RWPE1 (cell line): ENCODE results near the gene JAGN1.
A peak's percentile ranks its signal among the peaks of the same experiment; 100 is the strongest.
"Not testable (repeated sequence)": the region's sequence is repeated elsewhere in the genome, so short reads cannot be mapped to it uniquely, and the experiment has no call there.

Experiments
- CTCF ChIA-PET: fragments of 350-600 bp; sonication (Branson Sonifier 250); formaldehyde crosslinking; extraction: SDS; loops from one replicate; lab custom pipeline; 2021; lab: Yijun Ruan, JAX
- POLR2A ChIA-PET: fragments of 400-600 bp; formaldehyde crosslinking; extraction: SDS; loops from one replicate; lab custom pipeline; 2020; ENCODE audit warnings: antibody characterized with exemption; ENCODE audit not compliant: low non-redundant PET; lab: Yijun Ruan, JAX
- DNase-seq: peaks from one replicate; pipeline ENCODE4 v3.0.0; 2012; ENCODE audit warnings: low spot score
- H3K27ac ChIP-seq: fragments of 450-650 bp; 2 replicates; pipeline ENCODE4 v1.5.1; 2017
- TF ChIP-seq, protein P1 (sequence below): fragments of 450-650 bp; conservative IDR thresholded peaks from 2 replicates; pipeline ENCODE4 v1.5.1; 2017; ENCODE audit warnings: low read depth, mild to moderate bottlenecking

JAGN1 gene

DNA sequence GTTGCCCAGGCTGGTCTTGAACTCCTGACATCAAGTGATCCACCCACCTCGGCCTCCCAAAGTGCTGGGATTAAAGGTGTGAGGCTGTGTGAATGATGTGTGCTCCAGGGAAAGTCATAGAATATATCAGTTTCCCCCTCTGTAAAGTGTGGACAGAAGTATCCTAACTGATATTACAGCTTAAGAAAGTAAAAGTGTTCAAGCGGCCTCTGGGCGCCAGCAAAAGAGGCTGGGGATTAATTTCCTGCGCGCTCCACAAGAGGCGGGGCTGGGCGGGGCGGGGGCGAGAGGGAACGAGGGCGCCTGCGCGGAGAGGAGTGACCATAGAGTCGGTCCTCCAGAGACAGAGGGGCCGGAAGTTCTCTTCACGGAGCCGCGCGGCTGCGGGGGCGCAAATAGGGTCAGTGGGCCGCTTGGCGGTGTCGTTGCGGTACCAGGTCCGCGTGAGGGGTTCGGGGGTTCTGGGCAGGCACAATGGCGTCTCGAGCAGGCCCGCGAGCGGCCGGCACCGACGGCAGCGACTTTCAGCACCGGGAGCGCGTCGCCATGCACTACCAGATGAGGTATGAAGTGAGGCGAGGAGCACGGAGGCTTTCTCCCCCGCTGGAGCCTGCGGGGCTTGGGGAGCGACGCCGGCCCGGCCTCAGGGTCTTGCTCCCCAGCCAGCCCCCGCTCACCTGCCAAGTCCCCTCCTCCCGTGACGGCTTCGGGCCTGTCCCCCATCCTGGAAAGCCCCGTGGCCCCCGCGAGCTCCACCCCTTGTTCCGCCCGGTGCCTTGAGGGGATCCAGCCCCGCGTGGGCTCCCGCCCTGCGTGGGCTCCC is at the start of gene JAGN1:
TSS of gene JAGN1 (plus strand) at position 362 of the 823 bp plus-strand sequence. CDS start at position 475, 113 bp downstream.
- H3K27ac ChIP-seq = peak within 1 kb of the TSS; percentile 86
- peak; percentile 84 for DNase-seq
- TF ChIP-seq, protein P1, sequence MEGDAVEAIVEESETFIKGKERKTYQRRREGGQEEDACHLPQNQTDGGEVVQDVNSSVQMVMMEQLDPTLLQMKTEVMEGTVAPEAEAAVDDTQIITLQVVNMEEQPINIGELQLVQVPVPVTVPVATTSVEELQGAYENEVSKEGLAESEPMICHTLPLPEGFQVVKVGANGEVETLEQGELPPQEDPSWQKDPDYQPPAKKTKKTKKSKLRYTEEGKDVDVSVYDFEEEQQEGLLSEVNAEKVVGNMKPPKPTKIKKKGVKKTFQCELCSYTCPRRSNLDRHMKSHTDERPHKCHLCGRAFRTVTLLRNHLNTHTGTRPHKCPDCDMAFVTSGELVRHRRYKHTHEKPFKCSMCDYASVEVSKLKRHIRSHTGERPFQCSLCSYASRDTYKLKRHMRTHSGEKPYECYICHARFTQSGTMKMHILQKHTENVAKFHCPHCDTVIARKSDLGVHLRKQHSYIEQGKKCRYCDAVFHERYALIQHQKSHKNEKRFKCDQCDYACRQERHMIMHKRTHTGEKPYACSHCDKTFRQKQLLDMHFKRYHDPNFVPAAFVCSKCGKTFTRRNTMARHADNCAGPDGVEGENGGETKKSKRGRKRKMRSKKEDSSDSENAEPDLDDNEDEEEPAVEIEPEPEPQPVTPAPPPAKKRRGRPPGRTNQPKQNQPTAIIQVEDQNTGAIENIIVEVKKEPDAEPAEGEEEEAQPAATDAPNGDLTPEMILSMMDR = no peak
- ChIA-PET POLR2A (no interaction called here), CTCF (interaction anchor here (0.6 kb wide), 1 partner anchor 43 kb away, joined by 3 read pairs; the partner anchor contains the start of gene CRELD1)

DNA sequence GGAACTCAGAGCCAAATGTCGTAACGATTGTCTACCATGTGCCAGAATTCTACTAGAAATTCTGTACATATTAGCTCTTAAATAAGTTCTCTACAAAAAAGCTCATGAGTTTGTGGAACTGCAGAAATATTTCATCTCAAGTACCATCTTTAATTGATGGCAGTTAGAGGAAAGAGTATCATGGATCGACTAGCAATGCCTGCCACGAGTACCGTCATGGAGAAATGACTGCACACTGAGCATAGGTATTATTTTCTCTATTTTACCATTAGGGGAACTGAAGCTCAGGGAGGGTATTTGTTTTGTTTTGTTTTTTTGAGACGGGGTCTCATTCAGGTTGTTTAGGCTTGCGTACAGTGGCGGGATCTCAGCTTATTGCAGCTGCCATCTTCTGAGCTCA is 49.4 kb upstream of the JAGN1 start:
- H3K27ac ChIP-seq = 0 out of 2 replicates have a peak overlapping the region, but pooled peaks have one; percentile 7
- no peak for DNase-seq
- POLR2A ChIA-PET = no interaction called here
- CTCF ChIA-PET = interaction anchor here (1.0 kb wide), 1 partner anchor 91 kb away, joined by 3 read pairs; no protein-coding TSS in a partner anchor
- TF ChIP-seq, protein P1 = no peak

DNA sequence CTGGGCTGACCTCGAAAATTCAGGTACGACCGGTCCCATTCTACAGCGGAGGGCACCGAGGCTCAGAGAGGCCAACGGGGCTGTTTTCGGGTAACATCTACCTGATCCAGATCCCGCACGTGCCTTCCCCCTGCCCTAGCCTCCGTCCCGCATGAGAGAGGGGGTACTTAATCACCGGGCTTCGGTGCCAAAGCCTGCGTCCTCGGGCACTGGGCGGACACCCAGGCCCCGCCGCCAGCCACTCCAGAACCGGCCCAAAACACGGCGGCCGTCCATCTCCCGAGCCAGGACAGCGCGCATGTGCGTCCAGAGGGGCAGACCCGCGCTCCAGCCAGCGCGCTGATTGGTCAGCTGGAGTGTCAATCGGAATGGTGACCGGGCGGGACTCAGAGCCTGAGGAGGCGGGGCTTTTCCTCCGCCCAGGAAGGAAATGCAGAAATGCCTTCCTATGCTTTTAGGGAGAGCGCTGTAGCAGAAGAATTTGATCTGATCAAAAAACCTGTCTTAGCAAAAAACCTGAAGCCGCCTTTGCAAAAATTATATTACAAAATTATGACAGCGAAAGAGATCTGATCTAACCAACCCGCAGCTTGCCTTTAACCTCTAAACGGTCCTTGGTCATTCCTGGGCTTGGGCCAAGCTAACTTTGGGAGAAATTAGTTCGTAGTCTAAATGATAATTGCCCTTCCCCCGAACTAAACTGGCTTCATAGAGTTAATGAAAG is 46.5 kb upstream of the JAGN1 start, which contains the start of gene RPUSD3:
TSS of gene RPUSD3 (minus strand) at position 294 of the 724 bp plus-strand sequence. CDS start at position 276, 18 bp downstream.
- TF ChIP-seq, protein P1 = no peak
- H3K27ac ChIP-seq = peak within 1 kb of the TSS; percentile 90
- peak; percentile 100 for DNase-seq
- POLR2A ChIA-PET = no interaction called here
- CTCF ChIA-PET = interaction anchor here (1.2 kb wide), 1 partner anchor 102 kb away, joined by 5 read pairs; no protein-coding TSS in a partner anchor

DNA sequence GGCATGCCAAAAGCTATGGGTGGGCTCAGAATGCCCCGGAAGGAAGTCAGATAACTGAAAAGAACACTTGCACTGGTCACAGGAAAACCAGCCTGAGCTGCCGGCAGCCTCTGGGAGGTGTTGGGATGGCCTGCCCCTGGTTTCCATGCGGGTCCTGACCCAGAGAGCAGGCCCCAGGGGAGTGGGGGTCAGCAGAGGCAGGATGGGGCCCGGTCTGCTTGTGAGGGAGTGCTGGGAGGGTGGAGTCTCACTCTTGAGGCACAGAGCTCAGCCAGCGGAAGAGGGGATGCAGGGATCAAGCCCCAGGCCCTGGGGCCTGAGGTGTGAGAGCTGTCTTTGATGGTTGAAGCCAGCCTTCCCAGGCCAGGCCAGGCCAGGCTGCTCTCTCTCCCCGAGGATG is 44.2 kb upstream of the JAGN1 start:
- H3K27ac ChIP-seq = no peak overlapping the region
- CTCF ChIA-PET = no interaction called here
- TF ChIP-seq, protein P1 = no peak
- POLR2A ChIA-PET = interaction anchor here (0.7 kb wide), 1 partner anchor 305 kb away, joined by 3 read pairs; no protein-coding TSS in a partner anchor
- no peak for DNase-seq

DNA sequence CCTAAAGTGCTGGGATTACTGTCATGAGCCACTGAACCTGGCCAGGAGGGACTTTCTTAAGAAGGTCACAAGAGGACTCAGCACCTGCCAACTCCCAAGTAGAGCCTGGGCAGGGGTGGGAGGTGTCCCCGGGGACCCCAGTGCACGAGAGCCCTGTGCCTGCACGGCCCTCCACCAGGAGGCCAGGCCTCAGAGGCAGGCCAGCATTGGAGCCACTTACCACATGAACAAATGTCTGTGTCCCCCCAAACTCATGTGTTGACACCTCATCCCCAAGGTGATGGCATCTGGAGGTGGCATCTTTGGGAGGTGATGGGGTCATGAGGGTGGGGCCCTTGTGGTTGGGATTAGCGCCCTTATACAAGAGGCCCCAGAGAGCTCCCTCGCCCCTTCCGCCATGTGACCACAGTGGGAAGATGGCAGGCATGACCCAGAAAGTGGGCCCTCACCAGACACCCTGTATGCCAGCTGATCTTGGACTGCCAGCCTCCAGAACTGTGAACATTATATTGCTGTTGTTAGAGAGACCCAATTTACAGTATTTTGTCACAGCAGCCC is 43.4 kb upstream of the JAGN1 start:
- DNase-seq = no peak
- TF ChIP-seq, protein P1 = no peak
- POLR2A ChIA-PET = interaction anchor here (0.7 kb wide), 1 partner anchor 304 kb away, joined by 3 read pairs; no protein-coding TSS in a partner anchor
- no peak overlapping the region for H3K27ac ChIP-seq
- CTCF ChIA-PET = interaction anchor here (0.5 kb wide), 1 partner anchor 497 kb away, joined by 4 read pairs; no protein-coding TSS in a partner anchor

DNA sequence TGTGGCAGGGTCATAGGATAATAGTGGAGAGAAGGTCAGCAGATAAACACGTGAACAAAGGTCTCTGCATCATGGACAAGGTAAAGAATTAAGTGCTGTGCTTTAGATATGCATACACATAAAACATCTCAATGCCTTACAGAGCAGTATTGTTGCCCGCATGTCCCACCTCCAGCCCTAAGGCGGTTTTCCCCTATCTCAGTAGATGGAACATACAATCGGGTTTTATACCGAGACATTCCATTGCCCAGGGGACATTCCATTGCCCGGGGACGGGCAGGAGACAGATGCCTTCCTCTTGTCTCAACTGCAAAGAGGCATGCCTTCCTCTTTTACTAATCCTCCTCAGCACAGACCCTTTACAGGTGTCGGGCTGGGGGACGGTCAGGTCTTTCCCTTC is 42.5 kb upstream of the JAGN1 start:
- POLR2A ChIA-PET, H3K27ac ChIP-seq, DNase-seq: not testable (repeated sequence)
- CTCF ChIA-PET = interaction anchor here (0.7 kb wide), 1 partner anchor 86 kb away, joined by 4 read pairs; the partner anchor contains the start of gene CRELD1
